CD4-positive, alpha-beta T cell treated with Interleukin-12 subunit alpha and Interleukin-12 subunit beta, for 1 hour (primary cell): Measurements from ENCODE around the gene RTN4RL2.

Experiments used
- DNase-seq: peaks from one replicate; pipeline ENCODE4 v3.0.0-alpha.2; 2020

RTN4RL2 gene

GRCh38 chr11:57481915-57482781, 21.8 kb downstream of the RTN4RL2 start:
- DNase-seq = no peak

GRCh38 chr11:57482782-57483561, 22.6 kb downstream of the RTN4RL2 start:
- peak; percentile 66 for DNase-seq

- no peak for DNase-seq
Measured at GRCh38 chr11:57483562-57483918, 23.2 kb downstream of the RTN4RL2 start.

- DNase-seq = no peak
Measured at GRCh38 chr11:57484141-57484710, 23.9 kb downstream of the RTN4RL2 start.

- no peak for DNase-seq
Measured at GRCh38 chr11:57485217-57485990, 25.1 kb downstream of the RTN4RL2 start.

GRCh38 chr11:57487021-57487778, 26.9 kb downstream of the RTN4RL2 start:
- no peak for DNase-seq

GRCh38 chr11:57487920-57488659, 27.8 kb downstream of the RTN4RL2 start:
- no peak for DNase-seq

- DNase-seq = no peak
Measured at GRCh38 chr11:57490456-57491248, 30.3 kb downstream of the RTN4RL2 start.

- peak; percentile 58 for DNase-seq
Measured at GRCh38 chr11:57491371-57492061, 31.2 kb downstream of the RTN4RL2 start.

- DNase-seq = peak; percentile 76
Measured at GRCh38 chr11:57493507-57494503, 33.5 kb downstream of the RTN4RL2 start.

GRCh38 chr11:57496109-57496820, 35.9 kb downstream of the RTN4RL2 start:
- DNase-seq = no peak

- DNase-seq = no peak
Measured at GRCh38 chr11:57497303-57498247, 37.2 kb downstream of the RTN4RL2 start.

GRCh38 chr11:57498540-57498939, 38.2 kb downstream of the RTN4RL2 start:
- DNase-seq = no peak

GRCh38 chr11:57499413-57499982, 39.2 kb downstream of the RTN4RL2 start:
- DNase-seq = peak; percentile 36

- no peak for DNase-seq
Measured at GRCh38 chr11:57499983-57500461, 39.7 kb downstream of the RTN4RL2 start.

- DNase-seq = no peak
Measured at GRCh38 chr11:57500515-57500914, 40.2 kb downstream of the RTN4RL2 start.
